A549 (cell line): ENCODE measurements around the gene STARD13. TPM values are rescaled to one million over a fixed set of nuclear protein-coding genes. Genes with fewer than 3 reads are reported as not detected.

Experiments used
- ATAC-seq, 2 experiments: fragments of 200-7000 bp in 1 of 2; fragments of >200 bp in 1 of 2; cut with Nextera tagmentation in 1 of 2; cut with Tn5 transposase in 1 of 2; 3 replicates each; pipeline versions ENCODE4 v1.8.0 to v1.9.1; 2018 to 2020; ENCODE audit warnings: mild to moderate bottlenecking in 1 of 2, moderate library complexity in 1 of 2
- CTCF ChIA-PET: fragments of 300-600 bp; sonication (Branson Sonifier 250); formaldehyde crosslinking; extraction: SDS; loops from one replicate; lab custom pipeline; 2021; ENCODE audit warnings: antibody characterized with exemption, inconsistent platforms; lab: Yijun Ruan, JAX
- POLR2A ChIA-PET: fragments of 350-600 bp; formaldehyde crosslinking; extraction: SDS; loops from one replicate; lab custom pipeline; 2021; ENCODE audit warnings: antibody characterized with exemption, inconsistent platforms; lab: Yijun Ruan, JAX
- DNase-seq, 2 experiments: peaks; one replicate each; pipeline versions ENCODE4 v3.0.0 to v3.0.0-alpha.2; 2011 to 2016; ENCODE audit warnings: low read depth in 1 of 2, low spot score in 1 of 2
- FAIRE-seq: peaks from 2 replicates; lab custom pipeline; 2011; peaks lifted over from hg19 to GRCh38; lab: Jason Lieb, UNC
- H3K27ac ChIP-seq, 2 experiments: fragments of >200 bp; sonication (Bioruptor Twin); formaldehyde crosslinking; 3 replicates each; pipeline ENCODE4 v1.5.1; 2016 to 2017
- H3K4me1 ChIP-seq: fragments of >200 bp; sonication (Bioruptor Twin); formaldehyde crosslinking; 3 replicates; pipeline ENCODE4 v1.6.1; 2016
- H3K4me2 ChIP-seq: fragments of >200 bp; sonication (Bioruptor Twin); formaldehyde crosslinking; 3 replicates; pipeline ENCODE4 v1.6.1; 2016
- H3K4me3 ChIP-seq: fragments of >200 bp; sonication (Bioruptor Twin); formaldehyde crosslinking; 3 replicates; pipeline ENCODE4 v1.5.1; 2016
- H3K9me3 ChIP-seq: fragments of >200 bp; sonication (Bioruptor Twin); formaldehyde crosslinking; 3 replicates; pipeline ENCODE4 v1.6.1; 2016
- ATOH8 ChIP-seq: fragments of 250-450 bp; sonication (Bioruptor Pico); IDR thresholded peaks from 2 replicates; pipeline ENCODE4 v1.5.0; 2020; ENCODE audit warnings: low read depth, mild to moderate bottlenecking, moderate library complexity
- BCL3 ChIP-seq: fragments of >200 bp; sonication (Bioruptor Twin); formaldehyde crosslinking; IDR thresholded peaks from 3 replicates; pipeline ENCODE4 v1.6.1; 2016
- BHLHE40 ChIP-seq: IDR thresholded peaks from 2 replicates; pipeline ENCODE4 v1.6.1; 2012; ENCODE audit warnings: low read depth, low read length, inconsistent platforms
- CBX2 ChIP-seq: fragments of 200-600 bp; sonication (generic); IDR thresholded peaks from 2 replicates; pipeline ENCODE4 v1.6.1; 2016; ENCODE audit warnings: low read depth, mild to moderate bottlenecking, borderline replicate concordance
- CHD2 ChIP-seq: fragments of 150-350 bp; IDR thresholded peaks from 2 replicates; pipeline ENCODE4 v1.6.1; 2014; ENCODE audit warnings: low read length; ENCODE audit not compliant: partially characterized antibody
- CTCF ChIP-seq: fragments of >200 bp; sonication (Bioruptor Twin); formaldehyde crosslinking; IDR thresholded peaks from 3 replicates; pipeline ENCODE4 v1.5.1; 2016
- EHF ChIP-seq: fragments of 250-450 bp; sonication (Bioruptor Pico); IDR thresholded peaks from 2 replicates; pipeline ENCODE4 v1.5.0; 2020; ENCODE audit warnings: mild to moderate bottlenecking
- ELK1 ChIP-seq: fragments of 150-350 bp; IDR thresholded peaks from 2 replicates; pipeline ENCODE4 v1.6.1; 2014; ENCODE audit warnings: low read depth, mild to moderate bottlenecking, low read length
- EP300 ChIP-seq, 2 experiments: fragments of >200 bp; sonication (Bioruptor Twin); formaldehyde crosslinking; IDR thresholded peaks; 2 replicates in 1 of 2; 3 replicates in 1 of 2; pipeline ENCODE4 v1.6.1; 2016 to 2017
- FOSB ChIP-seq: fragments of 250-450 bp; sonication (Bioruptor Pico); IDR thresholded peaks from 2 replicates; pipeline ENCODE4 v1.5.0; 2020; ENCODE audit warnings: mild to moderate bottlenecking, moderate library complexity
- GATA3 ChIP-seq: IDR thresholded peaks from 2 replicates; pipeline ENCODE4 v1.6.1; 2012; ENCODE audit warnings: borderline replicate concordance
- HDAC2 ChIP-seq: fragments of 200-600 bp; sonication (generic); IDR thresholded peaks from 2 replicates; pipeline ENCODE4 v1.6.1; 2016
- HOXB13 ChIP-seq: fragments of 250-450 bp; sonication (Bioruptor Pico); IDR thresholded peaks from 2 replicates; pipeline ENCODE4 v1.5.0; 2020; ENCODE audit warnings: low read depth, mild to moderate bottlenecking, moderate library complexity
- JUN ChIP-seq, 2 experiments: fragments of >200 bp; sonication (Bioruptor Twin); formaldehyde crosslinking; IDR thresholded peaks; 2 replicates in 1 of 2; 3 replicates in 1 of 2; pipeline ENCODE4 v1.6.1; 2016 to 2017
- MYC ChIP-seq: IDR thresholded peaks from 2 replicates; pipeline ENCODE4 v1.6.1; 2012; ENCODE audit warnings: mild to moderate bottlenecking, inconsistent platforms, low read length, improper control_type of control experiment, borderline replicate concordance
- NR3C1 ChIP-seq: fragments of >200 bp; sonication (Bioruptor Twin); formaldehyde crosslinking; IDR thresholded peaks from 3 replicates; pipeline ENCODE4 v1.6.1; 2017
- POLR2A ChIP-seq: IDR thresholded peaks from 2 replicates; pipeline ENCODE4 v1.6.1; 2012; ENCODE audit warnings: mild to moderate bottlenecking, low read length
- POLR2AphosphoS2 ChIP-seq: conservative IDR thresholded peaks from 2 replicates; pipeline ENCODE4 v1.6.1; 2012; ENCODE audit warnings: low read length, improper control_type of control experiment, inconsistent platforms
- REST ChIP-seq: fragments of 200-600 bp; sonication (generic); IDR thresholded peaks from 2 replicates; pipeline ENCODE4 v1.6.1; 2016; ENCODE audit warnings: antibody characterized with exemption, mild to moderate bottlenecking, moderate library complexity
- RFX5 ChIP-seq: fragments of 450-650 bp; IDR thresholded peaks from 2 replicates; pipeline ENCODE4 v1.7.1; 2014; ENCODE audit warnings: antibody characterized with exemption, mild to moderate bottlenecking, moderate library complexity
- SMC3 ChIP-seq: fragments of >200 bp; sonication (Bioruptor Twin); formaldehyde crosslinking; IDR thresholded peaks from 3 replicates; pipeline ENCODE4 v1.6.1; 2018; ENCODE audit warnings: inconsistent platforms
- ZFP36 ChIP-seq: fragments of 450-650 bp; IDR thresholded peaks from 2 replicates; pipeline ENCODE4 v1.6.1; 2014; ENCODE audit warnings: borderline replicate concordance; ENCODE audit not compliant: partially characterized antibody
- WGBS: methylation state at CpG from one replicate; pipeline ENCODE4 v1.1.6; 2017; ENCODE audit errors: missing lambda C conversion rate; 5-methylcytosine and 5-hydroxymethylcytosine counted together
- polyA plus RNA-seq, 4 experiments: library from polyadenylated mRNA; depleted of rRNA in 3 of 4; stranded (reverse); fragments of >200 nt; fragmentation: RNase III in 1 of 4; extraction: RNeasy Plus Mini Kit Qiagen cat#74134 plus additional on column Dnase treatment in 1 of 4; gene quantifications; 2 replicates in 3 of 4; 3 replicates in 1 of 4; pipeline ENCODE4 v1.2.3, GENCODE V29; 2011 to 2017

STARD13 gene
- polyA plus RNA-seq, 2 of the 4 experiments (the other 2 are of a cell fraction) = 2.4 to 2.8 TPM

- TF ChIP-seq RFX5 (no peak), JUN (IDR thresholded peaks at IDR 0.05) (no peak), CHD2 (no peak), HOXB13 (no peak), CBX2 (no peak)
Measured at GRCh38 chr13:33184112-33184490, 101.5 kb downstream of the STARD13 start (continued).

DNA sequence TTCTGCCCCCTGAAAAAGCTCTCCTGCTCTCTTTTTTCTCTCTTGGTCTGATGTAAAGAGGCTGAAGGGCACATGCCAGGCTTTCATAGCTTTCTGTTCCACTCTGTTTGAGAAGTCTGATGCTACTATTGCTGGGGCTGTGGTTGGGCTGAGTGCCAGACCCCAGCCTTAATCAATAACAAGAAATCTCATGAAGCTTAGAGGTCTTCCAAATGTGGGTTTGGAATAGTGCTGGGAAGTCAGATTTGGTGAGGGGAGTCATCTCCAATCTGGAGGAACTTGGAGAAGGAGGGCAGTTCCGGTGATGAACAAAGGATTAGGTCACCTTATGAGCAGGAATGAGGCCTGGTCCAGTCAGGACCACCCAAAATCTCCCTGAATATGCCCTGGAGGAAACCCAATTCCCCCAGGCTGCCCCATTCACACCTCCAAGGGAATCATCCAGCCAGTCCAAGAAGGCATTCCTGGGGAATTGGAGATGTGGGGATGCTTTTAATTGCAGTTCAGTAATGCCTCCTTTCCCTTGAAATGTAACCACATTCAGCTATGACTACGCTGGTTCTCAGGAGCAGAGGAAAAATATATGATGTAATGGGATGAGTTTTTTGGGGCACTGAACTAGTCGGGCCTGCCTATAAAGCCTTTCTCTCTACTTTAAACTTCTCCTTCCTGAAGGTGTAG, 102.0 kb downstream of the STARD13 start:
- no peak for DNase-seq
- Histone ChIP-seq H3K9me3 (no peaks in the 10 kb centered on the region), H3K27ac (no peak overlapping the region), H3K4me2 (no peak overlapping the region), H3K4me3 (no peak overlapping the region), H3K4me1 (no peaks in the 10 kb centered on the region)
- no peak for ATAC-seq
- ChIA-PET POLR2A (no interaction called here), CTCF (no interaction called here)
- WGBS = 81% methylated on average over 3 of the region's 3 CpGs
- FAIRE-seq = no peak
- TF ChIP-seq EHF (no peak), ELK1 (no peak), ATOH8 (no peak), BCL3 (no peak), CTCF (no peak), HOXB13 (no peak)
- TF ChIP-seq, all 56 proteins: peak for 0

DNA sequence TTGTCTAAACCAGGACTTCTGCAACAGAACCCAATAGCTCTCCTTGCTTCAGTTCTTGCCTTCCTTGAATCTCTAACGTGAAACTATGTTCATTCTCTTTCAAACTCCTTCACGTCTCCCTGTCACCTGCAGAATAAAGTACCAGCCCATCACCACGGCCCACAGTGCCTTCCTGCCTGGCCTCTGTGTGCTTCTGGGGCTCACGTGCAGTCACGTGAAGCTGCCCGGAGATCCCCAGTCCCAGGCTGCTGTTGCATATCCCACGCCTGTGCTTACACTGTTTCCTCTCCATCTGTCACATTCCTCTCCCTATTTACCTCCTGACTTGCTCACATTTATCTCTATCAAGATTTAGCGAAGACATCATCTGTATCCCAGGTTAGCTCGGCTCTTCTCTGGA, 102.8 kb downstream of the STARD13 start:
- TF ChIP-seq POLR2AphosphoS2 = no peak
- TF ChIP-seq BHLHE40 = no peak
- no peak for TF ChIP-seq HOXB13
- no peak for TF ChIP-seq SMC3
- TF ChIP-seq FOSB (CRISPR knock-in tag) = no peak
- TF ChIP-seq GATA3 = no peak
- no peak for TF ChIP-seq EP300 (IDR thresholded peaks at IDR 0.05)
- no peak for TF ChIP-seq CHD2
- TF ChIP-seq POLR2A = no peak
- TF ChIP-seq ZFP36 = no peak
- no peak for TF ChIP-seq MYC
- no peak for TF ChIP-seq NR3C1
- no peak for TF ChIP-seq REST
- no peak for TF ChIP-seq HDAC2
- Histone ChIP-seq H3K4me3 (no peak overlapping the region), H3K4me1 (no peaks in the 10 kb centered on the region), H3K9me3 (no peaks in the 10 kb centered on the region), H3K27ac (no peak overlapping the region), H3K4me2 (no peak overlapping the region)
- ChIA-PET CTCF (no interaction called here), POLR2A (no interaction called here)
- ATAC-seq = no peak
- no peak for FAIRE-seq
- DNase-seq = no peak
- WGBS = 93% methylated on average over 9 of the region's 9 CpGs
